HS-5 (cell line): Measurements from ENCODE around the gene ZDHHC17.
"Not testable (repeated sequence)": the region's sequence is repeated elsewhere in the genome, so short reads cannot be mapped to it uniquely, and the experiment has no call there.

Experiments
- DNase-seq: peaks from one replicate; pipeline ENCODE4 v3.0.0-alpha.2; 2012; ENCODE audit warnings: low read depth

The ZDHHC17 gene

GRCh38 chr12:76763746-76764675 lies at the start of gene ZDHHC17:
Gene ZDHHC17, plus strand, starts transcription at chr12:76764115. Its CDS starts 122 bp downstream, at chr12:76764237.
- peak; percentile 79 for DNase-seq

- no peak for DNase-seq
Measured at GRCh38 chr12:76714415-76714814, 49.5 kb upstream of the ZDHHC17 start.

DNA sequence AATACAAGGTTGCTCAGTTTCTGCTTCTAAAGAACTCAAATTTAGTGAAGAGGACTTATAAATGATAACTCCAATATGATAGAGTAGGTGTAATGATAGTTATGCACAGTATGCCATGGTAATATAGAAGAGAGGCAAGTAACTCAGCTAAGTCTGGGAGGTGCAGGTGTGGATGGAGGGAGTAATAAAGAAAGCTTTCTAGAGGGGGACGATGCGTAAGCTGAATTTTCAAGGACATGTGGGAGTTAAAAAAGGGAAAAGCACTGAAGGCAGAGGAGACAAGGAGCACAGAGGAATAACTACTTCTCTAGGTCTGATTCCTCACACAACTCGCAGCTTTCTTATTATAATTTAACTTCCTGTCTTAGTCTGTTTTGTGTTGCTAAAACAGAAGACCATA lies 49.1 kb upstream of the ZDHHC17 start:
- DNase-seq, result no peak

GRCh38 chr12:76715332-76715731 lies 48.6 kb upstream of the ZDHHC17 start:
- no peak for DNase-seq

GRCh38 chr12:76717314-76717713 lies 46.6 kb upstream of the ZDHHC17 start:
- no peak for DNase-seq

- DNase-seq, result no peak
Measured at GRCh38 chr12:76719171-76720041, 44.5 kb upstream of the ZDHHC17 start.

DNA sequence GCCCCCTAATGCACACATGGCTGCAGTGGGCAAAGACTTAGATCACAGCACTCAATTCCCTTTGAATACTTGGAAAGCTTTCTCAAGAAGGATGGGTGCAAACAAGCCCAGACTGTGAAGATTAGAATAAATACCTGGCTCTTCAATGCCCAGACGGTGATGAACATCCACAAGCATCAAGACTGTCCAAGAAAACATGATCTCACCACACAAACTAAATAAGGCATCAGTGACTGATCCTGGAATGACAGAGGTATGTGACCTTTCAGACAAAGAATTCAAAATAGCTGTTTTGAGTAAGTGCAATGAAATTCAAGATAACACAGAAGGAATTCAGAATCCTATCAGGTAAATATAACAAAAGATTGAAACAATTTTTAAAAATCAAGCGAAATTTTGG lies 43.8 kb upstream of the ZDHHC17 start:
- peak; percentile 63 for DNase-seq

DNA sequence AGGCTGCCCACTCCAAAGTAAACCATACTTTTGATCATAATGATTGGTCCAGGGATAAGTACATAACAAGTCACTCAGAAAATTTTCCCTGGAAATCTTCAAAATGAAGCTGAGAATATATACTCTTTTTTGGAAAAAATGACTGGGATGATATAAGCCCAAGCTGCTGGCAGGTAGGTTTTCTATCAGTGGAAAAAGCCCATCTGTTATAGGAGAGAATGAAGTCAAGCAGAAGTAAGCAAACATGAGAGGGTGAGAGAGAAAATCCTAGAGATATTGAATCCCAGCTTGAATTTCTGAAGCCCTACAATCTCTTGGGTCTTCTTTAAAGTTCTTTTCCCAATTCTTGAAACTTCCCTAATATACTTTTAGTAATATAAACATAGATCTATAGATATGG lies 37.3 kb upstream of the ZDHHC17 start:
- DNase-seq, result no peak

DNA sequence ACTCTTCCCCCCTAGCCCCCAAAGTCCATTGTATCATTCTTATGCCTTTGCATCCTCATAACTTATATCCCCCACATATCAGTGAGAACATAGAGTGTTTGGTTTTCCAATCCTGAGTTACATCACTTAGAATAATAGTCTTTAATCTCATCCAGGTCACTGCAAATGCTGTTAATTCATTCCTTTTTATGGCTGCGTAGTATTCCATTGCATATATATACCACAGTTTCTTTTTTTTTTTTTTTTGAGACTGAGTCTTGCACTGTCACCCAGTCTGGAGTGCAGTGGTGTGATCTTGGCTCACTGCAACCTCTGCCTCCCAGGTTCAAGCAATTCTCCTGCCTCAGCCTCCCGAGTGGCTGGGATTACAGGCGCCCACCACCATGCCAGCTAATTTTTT lies 31.7 kb upstream of the ZDHHC17 start:
- DNase-seq, result not testable (repeated sequence)

DNA sequence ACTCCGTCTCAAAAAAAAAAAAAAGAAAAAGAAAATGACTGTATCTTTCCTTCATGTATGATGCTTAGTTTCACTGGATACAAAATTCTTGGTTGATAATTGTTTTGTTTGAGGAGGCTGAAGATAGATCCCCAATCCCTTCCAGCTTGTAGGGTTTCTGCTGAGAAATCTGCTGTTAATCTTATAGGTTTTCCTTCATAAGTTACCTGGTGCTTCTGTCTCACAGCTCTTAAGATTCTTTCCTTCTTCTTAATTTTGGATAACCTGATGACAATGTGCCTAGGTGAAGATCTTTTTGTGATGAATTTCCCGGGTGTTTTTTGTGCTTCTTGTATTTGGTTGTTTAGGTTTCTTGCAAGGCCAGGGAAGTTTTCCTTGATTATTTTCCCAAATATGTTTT lies 26.2 kb upstream of the ZDHHC17 start:
- not testable (repeated sequence) for DNase-seq

GRCh38 chr12:76738824-76739579 lies 24.9 kb upstream of the ZDHHC17 start:
- no peak for DNase-seq

DNA sequence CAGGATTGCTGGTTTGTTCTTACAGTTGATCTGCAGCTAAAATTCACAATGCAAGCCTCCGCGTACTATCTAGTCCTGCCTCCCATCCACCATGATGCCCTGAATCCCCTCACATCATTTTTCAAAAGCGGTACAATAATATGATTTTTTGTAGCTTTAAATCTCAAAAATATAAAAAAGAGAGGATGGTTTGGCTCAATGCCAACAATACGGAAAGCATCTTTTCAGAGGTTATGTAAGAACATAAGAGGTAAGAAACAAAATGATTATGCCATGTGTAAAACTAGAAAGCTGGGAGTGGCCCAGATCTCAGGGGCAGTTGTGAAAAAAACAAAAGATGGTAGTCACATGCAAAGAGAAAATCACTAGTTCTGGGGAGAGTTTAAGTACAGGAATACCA lies 24.0 kb upstream of the ZDHHC17 start:
- DNase-seq, result no peak

DNA sequence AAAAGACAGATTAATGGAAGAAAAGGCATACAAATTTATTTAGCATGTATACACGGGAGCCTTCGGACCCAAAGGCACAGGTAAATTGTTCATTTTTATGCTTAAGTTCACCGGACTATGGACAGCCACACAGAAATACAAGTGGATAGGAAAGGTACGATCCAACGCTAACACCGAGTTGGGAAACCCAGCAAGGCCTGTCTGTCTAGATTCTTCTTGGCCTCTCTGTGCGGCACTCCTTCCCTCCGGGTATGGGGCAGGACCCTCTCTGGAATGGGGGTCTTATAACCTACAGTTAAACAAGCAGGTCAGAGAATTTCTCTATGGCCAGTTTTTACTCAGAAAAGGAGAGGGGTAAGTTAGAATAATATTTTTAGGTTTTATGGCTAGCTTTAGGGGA lies 23.4 kb upstream of the ZDHHC17 start:
- no peak for DNase-seq

DNA sequence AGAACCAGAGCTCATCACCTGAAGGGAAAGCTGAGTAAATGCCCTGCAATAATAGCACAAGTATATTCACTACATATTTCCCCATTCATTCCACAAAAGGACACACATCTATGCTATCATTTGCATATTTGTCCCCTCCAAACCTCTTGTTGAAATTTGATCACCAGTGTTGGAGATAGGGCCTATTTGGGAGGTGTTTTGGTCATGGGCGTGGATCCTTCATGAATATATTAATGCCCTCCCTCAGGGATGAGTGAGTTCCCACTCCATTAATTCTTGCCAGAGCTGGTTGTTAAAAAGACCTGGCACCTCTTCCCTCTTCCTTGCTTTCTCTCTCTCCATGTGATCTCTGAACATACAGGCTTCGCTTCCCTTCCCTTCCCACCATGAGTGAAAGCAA lies 18.6 kb upstream of the ZDHHC17 start:
- DNase-seq, result no peak

- no peak for DNase-seq
Measured at GRCh38 chr12:76746516-76746915, 17.4 kb upstream of the ZDHHC17 start.

DNA sequence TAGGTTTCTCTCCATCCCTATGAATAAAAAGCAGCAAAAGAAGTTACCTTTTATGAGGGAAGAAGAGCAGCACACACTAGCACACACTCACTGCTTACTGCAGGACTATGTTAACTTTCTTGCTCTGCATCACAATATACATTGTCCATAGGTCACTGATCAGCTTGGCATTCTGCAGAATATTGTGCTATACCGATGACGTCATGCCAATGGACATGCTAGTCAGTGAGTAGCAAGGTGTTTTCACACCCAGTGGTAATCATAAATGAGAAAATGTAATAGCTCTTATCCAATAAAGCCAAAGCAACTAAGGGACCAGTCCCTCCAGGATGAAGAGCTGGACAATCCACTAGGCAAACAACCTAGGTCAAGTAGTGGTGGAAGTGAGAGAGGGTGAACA lies 16.7 kb upstream of the ZDHHC17 start:
- no peak for DNase-seq

- DNase-seq, result no peak
Measured at GRCh38 chr12:76755829-76756379, 8.0 kb upstream of the ZDHHC17 start.

- DNase-seq, result no peak
Measured at GRCh38 chr12:76757694-76758093, 6.2 kb upstream of the ZDHHC17 start.

DNA sequence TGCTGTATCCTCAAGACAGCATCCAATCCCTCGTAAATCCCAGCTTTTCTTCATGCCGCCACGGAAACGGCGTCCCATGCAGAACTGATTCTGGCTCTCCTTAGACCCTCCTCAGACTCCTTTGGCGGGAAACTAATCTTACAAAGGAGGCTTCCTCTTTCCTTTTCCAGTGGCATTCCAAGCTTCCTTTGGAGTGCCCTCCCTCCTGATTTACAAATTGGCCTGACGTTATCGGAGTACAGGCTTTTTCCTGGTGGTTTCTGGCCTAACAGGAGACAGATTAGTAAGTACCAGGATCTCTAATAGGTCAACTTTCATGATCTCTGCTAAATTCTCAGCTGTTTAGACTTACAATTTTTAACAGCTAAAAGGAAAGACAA lies 1.3 kb upstream of the ZDHHC17 start:
- DNase-seq, result no peak

DNA sequence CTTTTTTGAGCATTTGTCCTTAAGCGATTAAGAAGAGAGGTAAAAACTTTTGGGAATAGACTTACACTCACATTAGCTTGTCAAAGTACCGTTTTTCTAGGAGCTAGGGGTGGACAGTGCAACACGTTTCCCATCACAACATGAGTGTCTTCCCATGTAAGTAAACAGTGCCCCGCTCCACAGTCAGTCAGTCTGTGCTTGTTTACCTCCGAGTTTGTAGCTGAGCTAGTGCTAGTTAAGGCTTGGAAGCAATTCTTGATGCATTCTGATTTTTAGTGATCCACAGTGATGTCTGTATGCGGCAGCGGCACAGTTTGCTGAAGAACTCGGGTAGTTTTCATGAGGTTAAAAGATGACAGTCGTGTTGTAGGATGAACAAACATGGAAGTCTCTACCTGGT lies 941 bp downstream of the ZDHHC17 start:
- no peak for DNase-seq

DNA sequence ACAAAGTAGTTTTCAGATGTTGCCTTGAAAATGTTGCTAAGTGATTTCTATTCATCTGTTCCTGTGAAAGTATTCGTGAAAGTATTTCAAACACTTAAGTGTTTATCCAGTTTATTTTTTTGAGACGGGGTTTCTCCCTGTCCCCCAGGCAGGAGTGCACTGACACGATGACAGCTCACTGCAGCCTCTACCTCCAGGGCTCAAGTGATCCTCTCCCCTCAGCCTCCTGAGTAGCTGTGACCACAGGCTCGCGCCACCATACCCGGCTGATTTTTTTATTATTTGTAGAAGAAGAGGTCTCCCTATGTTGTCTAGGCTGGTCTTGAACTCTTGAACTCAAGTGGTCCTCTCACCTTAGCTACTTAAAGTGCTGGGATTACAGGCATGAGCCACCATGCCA lies 1.7 kb downstream of the ZDHHC17 start:
- DNase-seq, result no peak

- DNase-seq, result no peak
Measured at GRCh38 chr12:76766161-76766560, 2.2 kb downstream of the ZDHHC17 start.
